Measurements from ENCODE around the gene ZNF627. TPM values are rescaled to one million over a fixed set of nuclear protein-coding genes. Genes with fewer than 3 reads are reported as not detected.
A peak's percentile ranks its signal among the peaks of the same experiment; 100 is the strongest.

ZNF627 gene
- polyA plus RNA-seq, 1 donor from 2014 or later: 91.6 TPM

DNA sequence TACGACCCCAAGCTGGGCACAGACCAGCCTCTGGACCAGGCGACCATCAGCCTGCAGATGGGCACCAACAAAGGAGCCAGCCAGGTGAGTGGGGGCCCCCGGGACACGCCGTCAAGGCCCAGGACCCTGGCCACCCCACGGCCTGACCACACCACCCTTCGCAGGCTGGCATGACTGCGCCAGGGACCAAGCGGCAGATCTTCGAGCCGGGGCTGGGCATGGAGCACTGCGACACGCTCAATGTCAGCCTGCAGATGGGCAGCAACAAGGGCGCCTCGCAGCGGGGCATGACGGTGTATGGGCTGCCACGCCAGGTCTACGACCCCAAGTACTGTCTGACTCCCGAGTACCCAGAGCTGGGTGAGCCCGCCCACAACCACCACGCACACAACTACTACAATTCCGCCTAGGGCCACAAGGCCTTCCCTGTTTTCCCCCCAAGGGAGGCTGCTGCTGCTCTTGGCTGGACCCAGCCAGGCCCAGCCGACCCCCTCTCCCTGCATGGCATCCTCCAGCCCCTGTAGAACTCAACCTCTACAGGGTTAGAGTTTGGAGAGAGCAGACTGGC lies 47.8 kb upstream of the ZNF627 start:
- H3K79me2 ChIP-seq (replicated peaks; ENCODE audit: insufficient read depth, low read length): no peaks in the 10 kb centered on the region
- no peak overlapping the region for H3K4me3 ChIP-seq (ENCODE audit: low read length)
- H3K36me3 ChIP-seq (ENCODE audit: insufficient read depth, low read length): no peaks in the 10 kb centered on the region
- H2AFZ ChIP-seq (ENCODE audit: low read depth, low read length): no peak overlapping the region
- no peak overlapping the region for H3K27ac ChIP-seq (ENCODE audit: low read length)
- H3K27me3 ChIP-seq (ENCODE audit: insufficient read depth, low read depth, low read length): no peaks in the 10 kb centered on the region
- H3K9me2 ChIP-seq (ENCODE audit: insufficient read depth, low read length): no peaks in the 10 kb centered on the region
- no peaks in the 10 kb centered on the region for H3F3A ChIP-seq (ENCODE audit: insufficient read depth, low read length, poor library complexity, severe bottlenecking)
- H3K9me3 ChIP-seq (ENCODE audit: low read length): no peaks in the 10 kb centered on the region
- no peak for TF ChIP-seq POLR2AphosphoS5 (IDR thresholded peaks at IDR 0.05)
- no peak for TF ChIP-seq MXI1 (conservative IDR thresholded peaks at IDR 0.05; ENCODE audit: poor library complexity, severe bottlenecking)
- no peak for TF ChIP-seq EZH2 (IDR thresholded peaks at IDR 0.05; ENCODE audit: borderline replicate concordance, insufficient read depth, low read length, poor library complexity, severe bottlenecking)
- TF ChIP-seq TAF1 (IDR thresholded peaks at IDR 0.05; ENCODE audit: low read depth): no peak
- TF ChIP-seq, protein P1, sequence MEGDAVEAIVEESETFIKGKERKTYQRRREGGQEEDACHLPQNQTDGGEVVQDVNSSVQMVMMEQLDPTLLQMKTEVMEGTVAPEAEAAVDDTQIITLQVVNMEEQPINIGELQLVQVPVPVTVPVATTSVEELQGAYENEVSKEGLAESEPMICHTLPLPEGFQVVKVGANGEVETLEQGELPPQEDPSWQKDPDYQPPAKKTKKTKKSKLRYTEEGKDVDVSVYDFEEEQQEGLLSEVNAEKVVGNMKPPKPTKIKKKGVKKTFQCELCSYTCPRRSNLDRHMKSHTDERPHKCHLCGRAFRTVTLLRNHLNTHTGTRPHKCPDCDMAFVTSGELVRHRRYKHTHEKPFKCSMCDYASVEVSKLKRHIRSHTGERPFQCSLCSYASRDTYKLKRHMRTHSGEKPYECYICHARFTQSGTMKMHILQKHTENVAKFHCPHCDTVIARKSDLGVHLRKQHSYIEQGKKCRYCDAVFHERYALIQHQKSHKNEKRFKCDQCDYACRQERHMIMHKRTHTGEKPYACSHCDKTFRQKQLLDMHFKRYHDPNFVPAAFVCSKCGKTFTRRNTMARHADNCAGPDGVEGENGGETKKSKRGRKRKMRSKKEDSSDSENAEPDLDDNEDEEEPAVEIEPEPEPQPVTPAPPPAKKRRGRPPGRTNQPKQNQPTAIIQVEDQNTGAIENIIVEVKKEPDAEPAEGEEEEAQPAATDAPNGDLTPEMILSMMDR (IDR thresholded peaks at IDR 0.05; ENCODE audit: poor library complexity, severe bottlenecking): no peak
- no peak for TF ChIP-seq EP300 (conservative IDR thresholded peaks at IDR 0.05; ENCODE audit: poor library complexity, severe bottlenecking)
- TF ChIP-seq SMC3 (conservative IDR thresholded peaks at IDR 0.05; ENCODE audit: poor library complexity): no peak
- TF ChIP-seq, protein P2, sequence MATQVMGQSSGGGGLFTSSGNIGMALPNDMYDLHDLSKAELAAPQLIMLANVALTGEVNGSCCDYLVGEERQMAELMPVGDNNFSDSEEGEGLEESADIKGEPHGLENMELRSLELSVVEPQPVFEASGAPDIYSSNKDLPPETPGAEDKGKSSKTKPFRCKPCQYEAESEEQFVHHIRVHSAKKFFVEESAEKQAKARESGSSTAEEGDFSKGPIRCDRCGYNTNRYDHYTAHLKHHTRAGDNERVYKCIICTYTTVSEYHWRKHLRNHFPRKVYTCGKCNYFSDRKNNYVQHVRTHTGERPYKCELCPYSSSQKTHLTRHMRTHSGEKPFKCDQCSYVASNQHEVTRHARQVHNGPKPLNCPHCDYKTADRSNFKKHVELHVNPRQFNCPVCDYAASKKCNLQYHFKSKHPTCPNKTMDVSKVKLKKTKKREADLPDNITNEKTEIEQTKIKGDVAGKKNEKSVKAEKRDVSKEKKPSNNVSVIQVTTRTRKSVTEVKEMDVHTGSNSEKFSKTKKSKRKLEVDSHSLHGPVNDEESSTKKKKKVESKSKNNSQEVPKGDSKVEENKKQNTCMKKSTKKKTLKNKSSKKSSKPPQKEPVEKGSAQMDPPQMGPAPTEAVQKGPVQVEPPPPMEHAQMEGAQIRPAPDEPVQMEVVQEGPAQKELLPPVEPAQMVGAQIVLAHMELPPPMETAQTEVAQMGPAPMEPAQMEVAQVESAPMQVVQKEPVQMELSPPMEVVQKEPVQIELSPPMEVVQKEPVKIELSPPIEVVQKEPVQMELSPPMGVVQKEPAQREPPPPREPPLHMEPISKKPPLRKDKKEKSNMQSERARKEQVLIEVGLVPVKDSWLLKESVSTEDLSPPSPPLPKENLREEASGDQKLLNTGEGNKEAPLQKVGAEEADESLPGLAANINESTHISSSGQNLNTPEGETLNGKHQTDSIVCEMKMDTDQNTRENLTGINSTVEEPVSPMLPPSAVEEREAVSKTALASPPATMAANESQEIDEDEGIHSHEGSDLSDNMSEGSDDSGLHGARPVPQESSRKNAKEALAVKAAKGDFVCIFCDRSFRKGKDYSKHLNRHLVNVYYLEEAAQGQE (IDR thresholded peaks at IDR 0.05; ENCODE audit: borderline replicate concordance): no peak
- no peak for TF ChIP-seq RAD21 (conservative IDR thresholded peaks at IDR 0.05)
- H3K4me2 ChIP-seq (ENCODE audit: low read length): no peak overlapping the region
- no peaks in the 10 kb centered on the region for H4K20me1 ChIP-seq (ENCODE audit: insufficient read depth)
- no peak overlapping the region for H3K9ac ChIP-seq (ENCODE audit: low read length)

DNA sequence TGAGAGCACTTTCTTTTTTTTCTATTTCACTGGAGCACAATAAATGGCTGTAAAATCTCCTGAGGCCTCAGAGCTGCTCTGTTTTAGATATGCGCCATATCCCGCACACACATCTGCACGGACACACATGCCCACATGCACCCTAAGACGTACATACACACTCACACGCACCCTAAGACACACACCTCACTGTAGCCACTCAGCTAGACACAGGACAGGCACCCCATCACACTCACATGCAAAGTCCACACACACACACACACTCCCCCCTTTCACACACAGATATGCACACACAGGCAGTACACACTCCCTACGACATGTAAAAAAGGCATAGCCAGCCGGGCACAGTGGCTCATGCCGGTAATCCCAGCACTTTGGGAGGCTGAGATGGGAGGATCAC lies 47.0 kb upstream of the ZNF627 start:
- Histone ChIP-seq H3F3A (ENCODE audit: insufficient read depth, low read length, poor library complexity, severe bottlenecking) (no peaks in the 10 kb centered on the region), H3K9me3 (ENCODE audit: low read length) (no peaks in the 10 kb centered on the region), H3K36me3 (ENCODE audit: insufficient read depth, low read length) (no peaks in the 10 kb centered on the region), H2AFZ (ENCODE audit: low read depth, low read length) (no peak overlapping the region), H3K27me3 (ENCODE audit: insufficient read depth, low read depth, low read length) (no peaks in the 10 kb centered on the region), H3K79me2 (replicated peaks; ENCODE audit: insufficient read depth, low read length) (no peaks in the 10 kb centered on the region), H3K4me3 (ENCODE audit: low read length) (no peak overlapping the region), H3K9me2 (ENCODE audit: insufficient read depth, low read length) (no peaks in the 10 kb centered on the region), H3K9ac (ENCODE audit: low read length) (no peak overlapping the region), H3K27ac (ENCODE audit: low read length) (no peak overlapping the region), H4K20me1 (ENCODE audit: insufficient read depth) (no peaks in the 10 kb centered on the region), H3K4me2 (ENCODE audit: low read length) (no peak overlapping the region)
- TF ChIP-seq POLR2AphosphoS5 (IDR thresholded peaks at IDR 0.05) (peak; percentile 7), RAD21 (conservative IDR thresholded peaks at IDR 0.05) (no peak)
